Duodenal mucosa (tissue), 2 donors: ENCODE results near the gene ITGB5.

ENCODE experiments used
- H3K27ac ChIP-seq: one replicate; pipeline ENCODE4 v1.7.0; 2013; ENCODE audit warnings: low read depth, low read length
- H3K27me3 ChIP-seq, 2 donors: one replicate each; pipeline ENCODE4 v1.7.0; 2013; ENCODE audit warnings: low read length in 2 of 2, control low read depth in 1 of 2; ENCODE audit not compliant: insufficient read depth in 2 of 2, control insufficient read depth in 1 of 2
- H3K36me3 ChIP-seq, 2 donors: one replicate each; pipeline ENCODE4 v1.7.0; 2013; ENCODE audit warnings: low read length in 2 of 2, control low read depth in 1 of 2; ENCODE audit not compliant: insufficient read depth in 2 of 2, control insufficient read depth in 1 of 2
- H3K4me1 ChIP-seq, 2 donors: one replicate each; pipeline ENCODE4 v1.7.0; 2013; ENCODE audit warnings: low read length in 2 of 2, control low read depth in 1 of 2; ENCODE audit not compliant: insufficient read depth in 2 of 2, control insufficient read depth in 1 of 2
- H3K4me3 ChIP-seq, 2 donors: one replicate each; pipeline ENCODE4 v1.7.0; 2013; ENCODE audit warnings: low read length in 2 of 2, low read depth in 1 of 2
- H3K9ac ChIP-seq, 2 donors: one replicate each; pipeline ENCODE4 v1.7.0; 2013; ENCODE audit warnings: low read length in 2 of 2, low read depth in 1 of 2
- H3K9me3 ChIP-seq, 2 donors: one replicate each; pipeline ENCODE4 v1.7.0; 2013; ENCODE audit warnings: low read length in 2 of 2, control low read depth in 1 of 2; ENCODE audit not compliant: control insufficient read depth in 1 of 2

The ITGB5 gene

DNA sequence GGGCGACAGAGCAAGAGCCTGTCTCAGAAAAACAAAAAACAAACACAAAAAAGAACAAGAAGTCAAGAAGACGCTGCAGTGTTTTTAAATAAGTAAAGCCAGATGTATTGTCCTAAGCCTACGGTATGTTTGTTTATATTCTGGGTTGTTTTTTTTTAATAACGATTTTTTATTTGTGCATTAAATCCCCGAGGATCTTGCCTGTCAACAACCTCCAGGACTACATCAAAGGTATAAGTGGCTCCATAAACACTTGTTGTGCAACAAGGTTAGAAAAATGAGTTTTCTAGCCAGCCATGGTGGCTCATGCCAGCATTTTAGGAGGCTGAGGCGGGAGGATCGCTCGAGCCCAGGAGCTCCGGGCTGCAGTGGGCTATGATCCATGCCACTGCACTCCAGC lies 26.1 kb downstream of the ITGB5 start:
- no peaks in the 10 kb centered on the region for H3K27me3 ChIP-seq
- no peak overlapping the region for H3K4me3 ChIP-seq
- H3K27ac ChIP-seq = no peak overlapping the region
- no peak overlapping the region for H3K9ac ChIP-seq
- peaks cover 0 to 4% of the 10 kb centered on the region in 2 donors for H3K36me3 ChIP-seq
- H3K9me3 ChIP-seq = no peaks in the 10 kb centered on the region
- peaks cover 16 to 25% of the 10 kb centered on the region in 2 donors for H3K4me1 ChIP-seq

DNA sequence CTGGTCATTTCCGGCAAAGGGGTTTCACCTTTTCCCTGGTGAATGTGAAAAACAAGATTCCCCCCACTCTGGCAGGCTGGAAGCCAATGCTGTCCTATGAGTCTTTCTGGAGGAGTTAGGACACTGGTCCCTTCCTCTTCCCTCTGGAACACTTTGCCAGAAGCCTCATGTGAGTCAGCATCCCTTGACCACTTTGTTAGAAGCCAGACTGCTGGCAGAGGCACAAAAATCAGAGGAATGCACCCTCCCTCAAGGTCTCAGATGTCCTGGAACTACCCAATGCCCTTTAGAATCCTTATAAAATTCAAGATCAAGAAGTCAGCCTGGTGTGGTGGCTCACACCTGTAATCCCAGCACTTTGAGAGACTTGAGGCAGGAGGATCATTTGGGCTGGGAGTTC lies 26.6 kb downstream of the ITGB5 start:
- Histone ChIP-seq H3K4me1 (peaks cover 16 to 25% of the 10 kb centered on the region in 2 donors), H3K27ac (no peak overlapping the region), H3K36me3 (peaks cover 0 to 4% of the 10 kb centered on the region in 2 donors), H3K9ac (no peak overlapping the region), H3K9me3 (no peaks in the 10 kb centered on the region), H3K4me3 (no peak overlapping the region), H3K27me3 (no peaks in the 10 kb centered on the region)

DNA sequence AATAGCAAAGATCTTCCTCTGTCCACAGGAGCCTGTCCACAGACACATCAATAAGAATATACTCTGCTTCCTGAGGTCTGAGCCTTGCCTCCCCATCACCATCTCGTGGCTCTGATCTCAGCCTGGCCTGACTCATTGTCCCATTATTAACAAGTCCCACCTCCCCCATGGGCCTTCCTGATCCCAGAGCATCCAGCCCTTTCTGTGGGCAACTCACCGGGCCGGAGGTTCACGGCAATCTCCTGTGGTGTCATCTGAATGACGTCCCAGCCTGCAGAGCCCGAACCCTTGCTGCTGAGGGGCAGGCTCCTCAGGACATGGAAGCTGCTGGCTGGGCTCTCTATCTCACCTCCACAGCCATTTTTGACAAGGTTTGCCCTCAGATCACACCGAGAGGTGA lies 28.1 kb downstream of the ITGB5 start:
- no peaks in the 10 kb centered on the region for H3K27me3 ChIP-seq

DNA sequence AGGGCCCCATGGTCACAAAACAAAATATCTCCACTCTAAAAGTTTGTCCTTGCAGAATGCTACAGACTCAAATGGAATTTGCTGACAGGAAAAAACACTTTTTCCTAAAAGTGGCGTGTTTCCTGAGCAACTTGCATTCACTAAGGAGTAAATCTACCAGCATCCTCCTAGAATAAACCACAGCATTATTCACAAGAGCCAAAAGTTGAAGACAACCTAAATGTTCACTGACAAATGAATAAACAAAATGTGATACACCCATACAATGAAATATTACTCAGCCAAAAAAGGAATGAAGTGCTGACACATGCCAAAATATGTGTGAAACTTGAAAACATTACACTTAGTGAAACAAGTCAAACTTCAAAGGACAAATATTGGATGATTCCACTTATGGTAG lies 28.9 kb downstream of the ITGB5 start:
- H3K9me3 ChIP-seq = no peaks in the 10 kb centered on the region
- H3K4me3 ChIP-seq = no peak overlapping the region
- no peak overlapping the region for H3K27ac ChIP-seq
- peaks cover 16 to 21% of the 10 kb centered on the region in 2 donors for H3K4me1 ChIP-seq
- H3K9ac ChIP-seq = no peak overlapping the region
- H3K36me3 ChIP-seq = peaks cover 0 to 4% of the 10 kb centered on the region in 2 donors
- H3K27me3 ChIP-seq = no peaks in the 10 kb centered on the region

More for the DNA sequence above, 28.1 kb downstream of the ITGB5 start:
- Histone ChIP-seq H3K9ac (no peak overlapping the region), H3K9me3 (no peaks in the 10 kb centered on the region), H3K4me1 (peaks cover 16 to 25% of the 10 kb centered on the region in 2 donors), H3K27ac (no peak overlapping the region), H3K4me3 (no peak overlapping the region), H3K36me3 (peaks cover 0 to 4% of the 10 kb centered on the region in 2 donors)

DNA sequence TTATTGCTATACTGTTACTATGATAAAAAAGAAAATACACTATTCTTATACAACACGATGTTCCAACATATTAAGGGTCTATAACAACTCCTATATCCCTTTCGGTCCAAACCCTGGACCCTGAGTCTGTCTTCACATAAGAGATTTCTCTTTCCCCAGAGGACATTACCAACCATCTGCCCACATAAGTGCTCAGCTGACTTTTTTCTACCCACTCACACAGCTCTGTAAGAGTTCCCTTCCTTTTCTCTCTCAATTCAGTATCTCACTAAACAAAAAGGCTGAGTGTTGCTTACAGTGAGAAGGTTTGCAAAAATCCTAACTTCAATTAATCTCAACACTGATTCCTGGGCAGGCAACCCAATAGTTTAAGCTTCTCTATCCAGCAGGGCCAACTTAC lies 30.5 kb downstream of the ITGB5 start:
- peaks cover 4 to 12% of the 10 kb centered on the region in 2 donors for H3K4me1 ChIP-seq
- H3K9me3 ChIP-seq = no peaks in the 10 kb centered on the region
- no peak overlapping the region for H3K9ac ChIP-seq
- no peak overlapping the region for H3K27ac ChIP-seq
- H3K4me3 ChIP-seq = no peak overlapping the region
- H3K36me3 ChIP-seq = peaks cover 0 to 4% of the 10 kb centered on the region in 2 donors
- no peaks in the 10 kb centered on the region for H3K27me3 ChIP-seq

DNA sequence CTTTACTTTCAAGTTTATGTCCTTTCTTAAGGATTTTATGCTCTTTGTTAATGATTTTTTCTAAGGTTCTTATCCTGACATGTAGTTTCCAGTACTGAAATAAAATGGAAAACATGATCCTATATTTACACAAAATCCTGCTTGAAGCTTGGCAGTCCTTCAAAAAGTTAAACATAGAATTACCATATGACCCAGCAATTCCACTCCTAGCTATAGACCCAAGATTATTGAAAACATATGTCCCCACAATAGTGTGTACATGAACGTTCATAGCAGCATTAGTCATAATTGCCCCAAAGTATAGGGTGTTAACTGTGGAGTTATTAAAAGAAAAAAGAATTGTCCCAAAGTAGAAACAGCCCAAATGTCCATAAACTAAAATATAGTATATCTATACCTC lies 33.2 kb downstream of the ITGB5 start:
- Histone ChIP-seq H3K9ac (no peak overlapping the region), H3K4me1 (peaks cover 4 to 7% of the 10 kb centered on the region in 2 donors), H3K4me3 (no peak overlapping the region), H3K36me3 (peaks cover 0 to 4% of the 10 kb centered on the region in 2 donors), H3K27ac (no peak overlapping the region), H3K9me3 (no peaks in the 10 kb centered on the region), H3K27me3 (no peaks in the 10 kb centered on the region)

DNA sequence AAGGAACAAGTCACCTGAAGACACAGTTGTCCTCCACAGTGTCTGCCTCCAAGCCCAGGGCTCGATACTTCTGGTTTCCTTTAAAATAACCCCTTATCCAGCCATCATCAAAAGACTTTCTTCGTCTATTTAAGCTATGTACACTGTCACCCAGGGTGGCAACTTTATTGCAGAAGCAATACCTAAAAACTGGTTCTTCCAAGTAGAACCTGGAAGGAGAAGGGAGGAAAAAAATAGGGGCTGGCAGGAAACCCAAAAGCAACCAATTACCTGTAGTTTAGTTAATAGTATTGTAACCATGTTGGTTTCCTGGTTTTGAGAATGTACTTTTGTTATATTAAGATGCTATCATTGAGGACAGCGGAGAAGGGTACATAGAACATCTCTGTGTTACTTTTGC lies 33.7 kb downstream of the ITGB5 start:
- H3K36me3 ChIP-seq = peaks cover 0 to 4% of the 10 kb centered on the region in 2 donors
- no peak overlapping the region for H3K9ac ChIP-seq

DNA sequence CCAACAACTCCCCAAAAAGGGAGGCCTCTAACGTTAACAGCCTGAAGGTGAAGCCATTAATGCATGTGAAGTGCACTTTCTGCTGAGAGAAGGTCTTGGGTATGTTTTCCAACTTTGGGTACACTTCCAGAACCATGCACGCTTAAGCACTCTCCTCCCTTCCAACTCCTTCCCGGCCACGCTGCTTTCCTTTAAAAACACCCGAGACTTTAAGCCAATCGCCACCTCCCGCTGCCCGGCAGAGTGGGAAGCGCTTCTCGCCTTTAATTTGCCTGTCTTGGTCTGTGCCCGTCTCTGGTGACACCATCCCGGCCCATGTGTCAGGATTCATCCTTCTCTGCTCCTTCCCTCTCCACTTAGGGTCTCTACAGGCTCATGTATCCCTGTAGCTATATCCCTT lies 35.3 kb downstream of the ITGB5 start:
- Histone ChIP-seq H3K9ac (no peak overlapping the region), H3K4me1 (peaks cover 0 to 3% of the 10 kb centered on the region in 2 donors), H3K27ac (no peak overlapping the region), H3K27me3 (no peaks in the 10 kb centered on the region), H3K4me3 (no peak overlapping the region), H3K36me3 (peaks cover 3 to 6% of the 10 kb centered on the region in 2 donors), H3K9me3 (no peaks in the 10 kb centered on the region)

More for the DNA sequence above, 33.7 kb downstream of the ITGB5 start:
- Histone ChIP-seq H3K4me1 (peaks cover 2 to 3% of the 10 kb centered on the region in 2 donors), H3K9me3 (no peaks in the 10 kb centered on the region), H3K4me3 (no peak overlapping the region), H3K27me3 (no peaks in the 10 kb centered on the region), H3K27ac (no peak overlapping the region)

DNA sequence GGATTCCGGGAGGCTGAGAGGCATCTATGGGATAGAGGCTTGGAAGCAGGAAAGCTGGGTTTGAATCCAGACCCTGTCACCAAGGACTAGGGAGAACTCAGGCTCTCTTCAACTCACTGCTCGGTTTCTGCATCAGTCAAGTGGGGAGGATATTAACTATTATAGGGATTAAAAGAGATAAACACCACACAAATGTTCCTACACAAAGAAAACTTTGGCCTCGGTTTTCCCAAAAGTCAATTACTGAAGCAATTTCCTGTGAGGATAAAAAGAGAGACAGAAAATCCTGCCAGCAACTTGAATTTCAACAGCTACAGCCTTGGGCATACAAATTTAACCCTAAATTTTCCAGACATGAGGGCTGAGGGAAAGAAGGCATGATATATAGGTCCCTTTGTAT lies 36.0 kb downstream of the ITGB5 start:
- Histone ChIP-seq H3K9me3 (no peaks in the 10 kb centered on the region), H3K4me3 (no peak overlapping the region), H3K27me3 (no peaks in the 10 kb centered on the region), H3K36me3 (peaks cover 3 to 6% of the 10 kb centered on the region in 2 donors), H3K27ac (no peak overlapping the region), H3K4me1 (peaks cover 0 to 3% of the 10 kb centered on the region in 2 donors), H3K9ac (no peak overlapping the region)

DNA sequence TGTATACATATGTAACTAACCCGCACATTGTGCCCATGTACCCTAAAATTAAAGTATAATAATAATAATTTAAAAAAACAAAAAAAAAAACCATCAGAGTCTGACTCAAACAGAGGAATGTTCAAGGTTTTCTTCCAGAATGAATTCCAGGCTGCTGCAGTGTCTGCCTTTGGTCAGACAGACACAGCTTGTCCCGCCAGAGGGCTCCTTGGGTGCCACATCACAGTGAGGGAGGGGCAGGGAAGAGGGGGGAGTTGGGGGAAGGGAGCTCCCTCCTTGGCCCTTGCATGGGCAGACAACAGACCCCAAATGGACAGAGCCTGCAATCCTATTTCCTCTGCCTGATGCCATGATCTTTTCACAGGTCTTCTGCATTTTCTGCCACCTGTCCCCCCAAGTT lies 36.5 kb downstream of the ITGB5 start:
- Histone ChIP-seq H3K9me3 (no peaks in the 10 kb centered on the region), H3K9ac (no peak overlapping the region), H3K27ac (no peak overlapping the region), H3K36me3 (peaks cover 3 to 6% of the 10 kb centered on the region in 2 donors), H3K4me1 (peaks cover 3 to 4% of the 10 kb centered on the region in 2 donors), H3K27me3 (no peaks in the 10 kb centered on the region), H3K4me3 (no peak overlapping the region)

DNA sequence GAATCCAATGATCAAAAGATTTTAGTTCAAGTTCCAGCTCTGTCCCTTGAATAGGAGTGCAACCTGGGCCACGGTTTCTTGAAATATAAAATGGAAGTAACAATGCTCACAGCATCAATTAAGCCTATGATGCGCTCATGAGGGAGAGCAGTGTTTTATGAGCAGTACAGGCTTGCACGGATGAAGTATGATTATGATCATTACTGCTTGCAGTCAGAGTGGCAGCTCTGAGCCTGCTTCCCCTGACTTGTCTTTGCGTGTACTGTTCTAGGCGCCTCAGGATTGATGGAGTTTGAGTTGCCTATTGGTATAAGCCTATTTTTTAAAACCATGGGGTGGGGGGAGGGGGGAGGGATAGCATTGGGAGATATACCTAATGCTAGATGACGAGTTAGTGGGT lies 37.0 kb downstream of the ITGB5 start:
- no peak overlapping the region for H3K4me3 ChIP-seq
- no peaks in the 10 kb centered on the region for H3K9me3 ChIP-seq
- peaks cover 3 to 6% of the 10 kb centered on the region in 2 donors for H3K36me3 ChIP-seq
- H3K27me3 ChIP-seq = no peaks in the 10 kb centered on the region
- H3K27ac ChIP-seq = no peak overlapping the region
- H3K9ac ChIP-seq = no peak overlapping the region
- H3K4me1 ChIP-seq = peaks cover 3 to 8% of the 10 kb centered on the region in 2 donors
